GM13977 (cell line): Measurements from ENCODE around the gene ITPK1.

Source experiments
- DNase-seq: peaks from one replicate; pipeline ENCODE4 v3.0.0; 2012; ENCODE audit warnings: low spot score
- in situ Hi-C: fragments of 300-500 bp; cut with MboI; formaldehyde crosslinking; loops from one replicate; pipeline ENCODE4 v1.12.0; 2022; ENCODE audit warnings: low sequenced_read_pairs, low pct_unique_long_range_greater_than_20kb, mixed read lengths, inconsistent platforms; ENCODE audit not compliant: unreplicated experiment
- TF ChIP-seq, protein P1 (sequence below): IDR thresholded peaks from 2 replicates; pipeline ENCODE4 v1.5.1; 2012; ENCODE audit warnings: mild to moderate bottlenecking, control low read depth; ENCODE audit not compliant: insufficient read depth; ENCODE audit errors: extremely low read depth, missing control alignments

Gene ITPK1

DNA sequence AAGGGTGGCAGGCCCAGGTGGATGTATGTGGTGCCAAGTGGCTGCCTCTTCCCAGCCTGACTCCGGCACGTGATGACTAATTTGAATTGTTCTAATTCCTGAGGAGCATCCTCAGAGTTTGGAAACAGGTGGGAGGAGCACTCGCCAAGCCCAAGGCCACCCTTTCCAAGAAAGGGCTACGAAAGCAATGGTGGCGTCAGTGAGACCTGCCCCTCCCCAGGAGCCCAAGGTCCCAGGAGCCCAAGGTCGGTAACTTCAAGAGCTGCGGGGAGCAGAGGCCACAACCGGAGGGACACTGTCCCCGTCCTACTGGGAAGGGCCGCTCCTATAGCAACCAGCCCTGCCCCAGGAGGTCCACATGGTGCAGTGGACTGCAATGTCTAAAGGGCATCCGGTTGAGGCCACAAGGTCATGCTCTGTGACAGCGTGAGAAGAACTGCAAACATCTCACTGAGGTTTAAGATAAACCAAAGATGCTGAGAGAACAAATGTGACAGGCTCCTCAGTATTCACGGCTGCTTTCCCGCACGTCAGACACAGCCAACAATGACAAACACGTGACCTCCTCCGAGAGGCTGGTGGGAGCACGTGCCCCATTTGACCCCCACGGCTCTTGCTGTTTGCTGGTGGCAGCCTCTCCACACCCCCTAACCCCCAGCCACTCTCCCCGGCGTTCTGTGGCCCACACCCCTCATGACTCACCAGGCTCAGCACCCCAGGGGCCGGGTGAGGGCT lies 79.6 kb downstream of the ITPK1 start:
- DNase-seq = no peak
- TF ChIP-seq, protein P1, sequence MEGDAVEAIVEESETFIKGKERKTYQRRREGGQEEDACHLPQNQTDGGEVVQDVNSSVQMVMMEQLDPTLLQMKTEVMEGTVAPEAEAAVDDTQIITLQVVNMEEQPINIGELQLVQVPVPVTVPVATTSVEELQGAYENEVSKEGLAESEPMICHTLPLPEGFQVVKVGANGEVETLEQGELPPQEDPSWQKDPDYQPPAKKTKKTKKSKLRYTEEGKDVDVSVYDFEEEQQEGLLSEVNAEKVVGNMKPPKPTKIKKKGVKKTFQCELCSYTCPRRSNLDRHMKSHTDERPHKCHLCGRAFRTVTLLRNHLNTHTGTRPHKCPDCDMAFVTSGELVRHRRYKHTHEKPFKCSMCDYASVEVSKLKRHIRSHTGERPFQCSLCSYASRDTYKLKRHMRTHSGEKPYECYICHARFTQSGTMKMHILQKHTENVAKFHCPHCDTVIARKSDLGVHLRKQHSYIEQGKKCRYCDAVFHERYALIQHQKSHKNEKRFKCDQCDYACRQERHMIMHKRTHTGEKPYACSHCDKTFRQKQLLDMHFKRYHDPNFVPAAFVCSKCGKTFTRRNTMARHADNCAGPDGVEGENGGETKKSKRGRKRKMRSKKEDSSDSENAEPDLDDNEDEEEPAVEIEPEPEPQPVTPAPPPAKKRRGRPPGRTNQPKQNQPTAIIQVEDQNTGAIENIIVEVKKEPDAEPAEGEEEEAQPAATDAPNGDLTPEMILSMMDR = no peak
- in situ Hi-C loops = no loop called here

DNA sequence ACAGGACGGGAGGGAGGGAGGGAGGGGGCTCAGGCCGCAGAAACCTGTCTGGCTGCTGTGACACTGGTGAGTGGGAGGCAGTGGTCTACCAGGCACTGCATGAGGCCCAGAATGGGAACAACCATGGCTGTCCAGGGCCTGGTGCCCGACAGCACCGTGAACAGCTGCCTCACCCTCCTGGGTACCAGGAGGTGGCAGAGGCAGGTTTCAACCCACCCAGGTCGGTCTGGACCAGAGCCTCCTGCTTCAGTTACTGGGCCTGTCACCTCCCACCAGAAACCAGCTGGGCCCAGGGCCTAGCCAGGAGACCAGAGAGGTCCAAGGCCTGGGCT lies 80.2 kb downstream of the ITPK1 start:
- TF ChIP-seq, protein P1 = no peak
- no peak for DNase-seq
- in situ Hi-C loops = no loop called here

DNA sequence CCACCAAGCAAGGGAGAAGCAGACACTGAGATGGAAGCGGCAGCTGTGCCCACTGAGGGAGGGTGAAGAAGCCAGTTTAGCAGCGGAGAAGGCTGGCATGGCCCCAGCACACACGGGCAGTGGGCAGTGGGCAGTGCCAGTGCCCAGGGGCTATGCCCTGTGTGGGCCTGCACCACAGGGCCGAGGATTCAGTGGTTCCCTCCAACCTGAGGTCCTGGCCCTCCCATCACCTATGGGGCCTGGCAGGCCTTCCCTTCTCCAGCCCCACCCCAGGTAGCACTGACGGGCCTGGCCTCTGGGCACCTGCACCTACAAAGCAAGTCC lies 81.1 kb downstream of the ITPK1 start:
- no peak for DNase-seq
- in situ Hi-C loops = no loop called here
- TF ChIP-seq, protein P1 = no peak

DNA sequence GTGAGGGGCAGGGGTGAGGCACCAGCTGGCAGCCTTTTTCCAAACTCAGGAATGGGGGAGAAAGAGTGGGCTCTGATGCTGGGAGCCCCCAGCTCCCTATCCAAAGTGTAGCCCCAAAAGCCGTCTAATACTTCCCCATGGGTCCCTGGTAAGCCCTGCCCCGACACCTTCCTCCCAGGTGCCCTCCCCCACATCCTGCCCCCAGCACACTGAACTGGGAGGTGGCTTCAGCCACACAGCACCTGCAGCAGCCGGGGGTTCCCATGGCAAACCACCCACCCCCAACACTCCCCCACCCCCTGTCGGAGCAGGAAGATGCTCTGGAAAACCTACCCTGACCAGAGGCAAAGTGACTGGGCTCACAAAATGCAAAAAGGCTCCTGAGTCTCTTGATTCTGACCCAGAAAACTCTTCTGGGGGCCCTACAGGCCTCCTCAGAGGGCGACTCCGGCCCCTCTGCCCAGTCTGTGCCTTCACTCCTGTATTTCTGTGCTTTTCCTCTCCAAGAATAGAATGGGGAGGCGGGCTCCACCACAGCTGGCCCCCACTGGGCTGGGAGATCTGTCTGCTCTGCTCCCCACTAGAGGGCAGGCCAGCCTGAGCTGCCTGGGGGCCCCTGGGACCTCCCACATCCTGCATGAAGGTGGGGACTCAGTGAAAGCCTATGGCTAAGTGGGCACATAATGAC lies 81.6 kb downstream of the ITPK1 start:
- TF ChIP-seq, protein P1 = peak; percentile 81

DNA sequence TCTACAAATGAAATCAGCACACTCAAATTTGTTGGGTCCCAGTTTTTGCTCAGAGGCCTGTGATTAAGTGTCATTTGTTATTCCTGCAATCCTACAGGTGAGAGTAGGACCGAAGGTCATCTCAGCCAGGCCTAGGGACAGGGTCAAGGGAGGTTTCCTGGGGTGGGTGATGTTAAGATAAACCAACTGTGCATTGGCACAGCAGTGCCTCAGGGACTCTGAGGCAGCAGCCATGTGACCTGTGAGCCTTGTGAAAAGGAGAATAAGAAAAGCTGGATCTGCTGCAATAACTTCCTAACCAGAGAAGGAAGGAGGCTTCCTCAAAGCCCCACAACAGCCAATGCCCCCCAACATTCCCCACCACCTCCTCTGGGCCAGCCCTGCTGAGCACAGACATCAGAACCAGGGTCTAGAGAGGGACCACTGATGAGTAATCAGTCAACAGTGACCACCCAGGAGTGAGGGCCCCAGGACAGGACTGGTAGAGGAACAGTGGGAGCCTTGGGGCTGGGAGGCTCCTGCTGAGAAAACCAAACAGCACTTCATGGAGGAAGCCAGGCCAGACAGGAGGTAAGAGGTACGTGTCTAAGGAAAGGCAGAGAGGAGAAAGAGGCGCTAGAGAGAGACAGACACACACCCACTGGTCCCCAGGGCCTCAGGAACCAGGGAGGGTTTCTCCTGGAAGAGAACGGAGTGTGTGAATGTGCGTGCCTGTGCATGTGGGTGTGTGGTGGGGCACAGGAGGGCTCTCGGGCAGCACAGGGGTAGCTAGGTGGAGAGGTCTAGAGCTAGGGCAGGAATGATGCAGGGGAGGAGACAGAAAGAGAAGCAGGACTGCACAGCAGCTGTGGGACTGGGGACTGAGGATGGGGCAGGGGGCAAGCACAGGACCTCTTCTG lies 82.4 kb downstream of the ITPK1 start:
- in situ Hi-C loops = no loop called here
- TF ChIP-seq, protein P1 = no peak

More for the DNA sequence above, 81.6 kb downstream of the ITPK1 start:
- DNase-seq = peak; percentile 85
- in situ Hi-C loops = no loop called here

DNA sequence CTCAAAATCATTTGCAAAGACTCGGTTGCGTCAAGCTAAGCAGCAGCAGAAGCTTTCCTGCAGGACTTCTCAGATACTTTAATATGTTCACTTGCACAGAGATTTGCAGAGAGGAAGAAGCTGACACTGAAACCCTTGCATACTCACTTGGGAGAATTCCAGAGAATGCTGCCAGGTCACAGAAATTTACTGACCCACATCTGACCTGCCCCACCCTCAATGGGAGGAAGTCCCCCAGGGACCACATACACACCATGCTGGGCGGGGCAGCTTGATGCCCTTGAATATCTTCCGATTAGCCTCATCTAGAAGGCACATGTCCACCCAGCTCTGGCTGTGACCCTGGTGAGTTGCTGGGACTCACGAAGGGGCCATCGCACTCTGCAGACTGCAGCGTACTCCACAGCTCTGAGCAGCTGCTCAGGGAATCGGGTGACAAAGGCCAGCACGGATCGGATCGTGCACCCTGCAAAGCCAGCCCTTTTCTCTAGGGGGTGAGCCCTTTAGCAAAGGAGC lies 83.2 kb downstream of the ITPK1 start:
- in situ Hi-C loops = no loop called here
- TF ChIP-seq, protein P1 = no peak
- no peak for DNase-seq

More for the DNA sequence above, 82.4 kb downstream of the ITPK1 start:
- DNase-seq = no peak
